ENCODE results near the gene TARS2.

Gene TARS2

GRCh38 chr1:150536836-150537731 is 49.9 kb downstream of the TARS2 start:
- DNase-seq (ENCODE audit: low spot score), result no peak

GRCh38 chr1:150537732-150538684 is 50.8 kb downstream of the TARS2 start:
- no peak for DNase-seq (ENCODE audit: low spot score)

GRCh38 chr1:150543500-150544143 is 56.4 kb downstream of the TARS2 start:
- no peak for DNase-seq (ENCODE audit: low spot score)

- DNase-seq (ENCODE audit: low spot score), result no peak
Measured at GRCh38 chr1:150544204-150544603, 57.0 kb downstream of the TARS2 start.

- DNase-seq (ENCODE audit: low spot score), result no peak
Measured at GRCh38 chr1:150545486-150546032, 58.3 kb downstream of the TARS2 start.

GRCh38 chr1:150546294-150546937 is 59.2 kb downstream of the TARS2 start:
- no peak for DNase-seq (ENCODE audit: low spot score)

- no peak for DNase-seq (ENCODE audit: low spot score)
Measured at GRCh38 chr1:150548324-150548631, 61.1 kb downstream of the TARS2 start.

- DNase-seq (ENCODE audit: low spot score), result no peak
Measured at GRCh38 chr1:150548632-150549495, 61.6 kb downstream of the TARS2 start, which contains the start of gene ADAMTSL4. Gene ADAMTSL4 (plus strand): TSS chr1:150549408. CDS start chr1:150552289, 2,881 bp downstream.

GRCh38 chr1:150549496-150550221 is 62.4 kb downstream of the TARS2 start:
- DNase-seq (ENCODE audit: low spot score), result no peak

GRCh38 chr1:150550222-150551050 is 63.2 kb downstream of the TARS2 start:
- DNase-seq (ENCODE audit: low spot score), result no peak

- DNase-seq (ENCODE audit: low spot score), result no peak
Measured at GRCh38 chr1:150551051-150551783, 64.0 kb downstream of the TARS2 start.

- DNase-seq (ENCODE audit: low spot score), result no peak
Measured at GRCh38 chr1:150551784-150552127, 64.5 kb downstream of the TARS2 start.

GRCh38 chr1:150552128-150552910 is 65.1 kb downstream of the TARS2 start:
- DNase-seq (ENCODE audit: low spot score), result no peak

- DNase-seq (ENCODE audit: low spot score), result no peak
Measured at GRCh38 chr1:150552911-150553289, 65.7 kb downstream of the TARS2 start.

GRCh38 chr1:150553392-150554085 is 66.3 kb downstream of the TARS2 start:
- DNase-seq (ENCODE audit: low spot score), result no peak

GRCh38 chr1:150554086-150554452 is 66.8 kb downstream of the TARS2 start:
- DNase-seq (ENCODE audit: low spot score), result no peak
